SHP77 treated with DMSO at 0.1 percent for 48 hours (cell line): ENCODE results near the gene MRAS.
"Not testable (repeated sequence)": the region's sequence is repeated elsewhere in the genome, so short reads cannot be mapped to it uniquely, and the experiment has no call there.

ENCODE experiments used
- DNase-seq: peaks from one replicate; lab custom pipeline; 2025; lab: John Stamatoyannopoulos, UW

The MRAS gene

GRCh38 chr3:138418601-138419206, 70.3 kb downstream of the MRAS start:
- DNase-seq = peak; percentile 65

GRCh38 chr3:138423316-138423715, 74.9 kb downstream of the MRAS start:
- DNase-seq = no peak

- no peak for DNase-seq
Observed at GRCh38 chr3:138424323-138424722, 75.9 kb downstream of the MRAS start.

GRCh38 chr3:138426211-138426610, 77.8 kb downstream of the MRAS start:
- peak; percentile 14 for DNase-seq

GRCh38 chr3:138426754-138427153, 78.4 kb downstream of the MRAS start:
- not testable (repeated sequence) for DNase-seq

GRCh38 chr3:138429665-138430064, 81.3 kb downstream of the MRAS start:
- no peak for DNase-seq

- no peak for DNase-seq
Observed at GRCh38 chr3:138432576-138433240, 84.3 kb downstream of the MRAS start.

- no peak for DNase-seq
Observed at GRCh38 chr3:138433892-138434275, 85.5 kb downstream of the MRAS start.

- DNase-seq = no peak
Observed at GRCh38 chr3:138434276-138434874, 86.0 kb downstream of the MRAS start, which contains the start of gene ESYT3. TSS of gene ESYT3 (plus strand) at chr3:138434616. CDS start at chr3:138434799, 183 bp downstream.

- no peak for DNase-seq
Observed at GRCh38 chr3:138434875-138435772, 86.7 kb downstream of the MRAS start.

GRCh38 chr3:138435840-138436239, 87.5 kb downstream of the MRAS start:
- DNase-seq = no peak

- no peak for DNase-seq
Observed at GRCh38 chr3:138437281-138437680, 88.9 kb downstream of the MRAS start.

- no peak for DNase-seq
Observed at GRCh38 chr3:138438896-138439295, 90.5 kb downstream of the MRAS start.

- no peak for DNase-seq
Observed at GRCh38 chr3:138439646-138440045, 91.3 kb downstream of the MRAS start.

- DNase-seq = no peak
Observed at GRCh38 chr3:138440121-138440521, 91.7 kb downstream of the MRAS start.

- DNase-seq = no peak
Observed at GRCh38 chr3:138440596-138440995, 92.2 kb downstream of the MRAS start.

- DNase-seq = no peak
Observed at GRCh38 chr3:138441256-138441655, 92.9 kb downstream of the MRAS start.

- DNase-seq = no peak
Observed at GRCh38 chr3:138441742-138442141, 93.4 kb downstream of the MRAS start.

GRCh38 chr3:138442433-138442832, 94.1 kb downstream of the MRAS start:
- DNase-seq = no peak

GRCh38 chr3:138443091-138443490, 94.7 kb downstream of the MRAS start:
- no peak for DNase-seq

GRCh38 chr3:138443521-138444503, 95.4 kb downstream of the MRAS start:
- DNase-seq = no peak
